NB4 (cell line): Measurements from ENCODE around the gene KARS1.

Source experiments
- DNase-seq: peaks from one replicate; pipeline ENCODE4 v3.0.0; 2010; ENCODE audit warnings: low read depth
- H3K4me3 ChIP-seq: one replicate; pipeline ENCODE4 v1.5.1; 2011; ENCODE audit warnings: mild to moderate bottlenecking, low read depth, low read length, moderate library complexity
- CTCF ChIP-seq: IDR thresholded peaks from one replicate; pipeline ENCODE4 v1.5.1; 2012; ENCODE audit warnings: low read depth, low read length
- MAX ChIP-seq: IDR thresholded peaks from 2 replicates; pipeline ENCODE4 v1.6.1; 2011; ENCODE audit warnings: low read depth, low read length
- MYC ChIP-seq: IDR thresholded peaks from 2 replicates; pipeline ENCODE4 v1.6.1; 2011; ENCODE audit warnings: low read depth, low read length
- POLR2A ChIP-seq: IDR thresholded peaks from 2 replicates; pipeline ENCODE4 v1.6.1; 2011; ENCODE audit warnings: mild to moderate bottlenecking; ENCODE audit not compliant: insufficient read length; ENCODE audit errors: extremely low read depth

Gene KARS1

GRCh38 chr16:75676909-75677308 is 29.4 kb upstream of the KARS1 start, which contains the start of gene CPHXL2:
Gene CPHXL2, minus strand, starts transcription at chr16:75677009. Its CDS starts 10 bp downstream, at chr16:75676999.
- no peak within 1 kb of the TSS for H3K4me3 ChIP-seq
- TF ChIP-seq POLR2A: no peak
- TF ChIP-seq MAX: no peak
- TF ChIP-seq CTCF: no peak
- no peak for TF ChIP-seq MYC
- no peak for DNase-seq

GRCh38 chr16:75667503-75667902 is 20.0 kb upstream of the KARS1 start:
- H3K4me3 ChIP-seq: no peak overlapping the region
- TF ChIP-seq CTCF (no peak), POLR2A (no peak), MAX (no peak), MYC (no peak)
- DNase-seq: no peak

GRCh38 chr16:75660726-75661302 is 13.3 kb upstream of the KARS1 start:
- H3K4me3 ChIP-seq: no peak overlapping the region
- no peak for DNase-seq
- no peak for TF ChIP-seq CTCF
- TF ChIP-seq MAX: no peak
- TF ChIP-seq POLR2A: no peak
- TF ChIP-seq MYC: no peak

- TF ChIP-seq MAX (no peak), MYC (no peak), POLR2A (no peak), CTCF (no peak)
- no peak for DNase-seq
- no peak overlapping the region for H3K4me3 ChIP-seq
Measured at GRCh38 chr16:75660321-75660720, 12.9 kb upstream of the KARS1 start.

- no peak overlapping the region for H3K4me3 ChIP-seq
- no peak for TF ChIP-seq MAX
- no peak for TF ChIP-seq POLR2A
- no peak for TF ChIP-seq CTCF
- no peak for TF ChIP-seq MYC
- no peak for DNase-seq
Measured at GRCh38 chr16:75658175-75658574, 10.7 kb upstream of the KARS1 start.
